Eye (tissue), 1 donor: Measurements from ENCODE around the gene CCDC8.
"Not testable (repeated sequence)": the region's sequence is repeated elsewhere in the genome, so short reads cannot be mapped to it uniquely, and the experiment has no call there.

ENCODE experiments used
- DNase-seq: peaks from one replicate; pipeline ENCODE4 v3.0.0-alpha.2; 2015

CCDC8 gene

GRCh38 chr19:46413262-46414031 is at the start of gene CCDC8:
TSS of gene CCDC8 (minus strand) at chr19:46413564. CDS start at chr19:46412810, 754 bp downstream.
- peak; percentile 97 for DNase-seq

GRCh38 chr19:46461537-46461936 is 48.2 kb upstream of the CCDC8 start:
- DNase-seq: peak; percentile 67

GRCh38 chr19:46460981-46461380 is 47.6 kb upstream of the CCDC8 start:
- no peak for DNase-seq

DNA sequence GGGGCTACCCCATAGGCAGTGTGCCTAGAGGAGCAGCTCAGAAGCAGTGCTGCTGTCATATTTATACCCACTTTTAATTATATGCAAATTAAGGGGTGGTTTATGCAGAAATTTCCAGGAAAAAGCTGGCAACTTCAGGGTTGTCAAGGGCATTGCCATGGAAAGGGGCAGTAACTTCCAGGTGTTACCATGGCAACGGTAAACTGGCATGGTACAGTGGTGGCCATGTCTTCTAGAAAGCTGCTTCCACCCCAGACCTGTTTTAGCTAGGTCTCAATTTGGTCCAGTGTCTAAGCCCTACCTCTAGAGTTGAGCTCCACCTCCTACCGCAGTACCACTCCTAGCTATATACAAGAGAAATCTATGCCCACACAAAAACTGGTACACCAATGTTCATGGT is 46.7 kb upstream of the CCDC8 start:
- DNase-seq: no peak

DNA sequence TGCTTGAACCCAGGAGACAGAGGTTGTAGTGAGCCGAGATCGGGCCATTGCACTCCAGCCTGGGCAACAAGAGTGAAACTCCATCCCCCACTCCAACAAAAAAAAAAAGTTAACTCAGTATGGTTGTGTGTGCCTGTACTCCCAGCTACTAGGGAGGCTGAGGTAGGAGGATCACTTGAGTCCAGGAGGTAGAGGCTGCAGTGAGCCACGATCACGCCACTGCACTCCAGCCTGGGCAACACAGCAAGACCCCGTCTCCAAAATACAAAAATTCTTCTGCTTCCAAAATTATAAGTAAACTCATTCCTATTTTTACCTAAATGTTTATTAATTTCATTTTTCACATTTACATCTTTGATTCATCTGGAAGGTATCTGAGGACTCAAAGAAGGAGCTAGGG is 43.6 kb upstream of the CCDC8 start:
- DNase-seq: no peak

DNA sequence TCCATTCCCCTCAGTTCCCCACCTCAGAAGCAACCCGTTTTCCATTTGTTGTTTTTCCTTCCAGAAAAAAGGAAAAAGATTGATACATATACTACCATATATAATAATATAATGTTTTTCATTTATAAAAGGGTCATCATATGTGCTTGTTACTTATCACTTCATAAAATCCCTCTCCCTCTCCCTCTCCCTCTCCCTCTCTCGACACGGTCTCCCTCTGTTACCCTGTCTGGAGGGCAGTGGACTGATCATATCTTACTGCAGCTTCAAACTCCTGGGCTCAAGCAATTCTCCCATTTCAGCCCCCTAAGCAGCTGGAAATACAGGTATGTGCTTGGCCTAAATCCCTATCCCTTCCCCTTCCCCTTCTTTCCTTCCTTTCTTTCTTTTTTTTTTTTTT is 40.9 kb upstream of the CCDC8 start:
- no peak for DNase-seq

DNA sequence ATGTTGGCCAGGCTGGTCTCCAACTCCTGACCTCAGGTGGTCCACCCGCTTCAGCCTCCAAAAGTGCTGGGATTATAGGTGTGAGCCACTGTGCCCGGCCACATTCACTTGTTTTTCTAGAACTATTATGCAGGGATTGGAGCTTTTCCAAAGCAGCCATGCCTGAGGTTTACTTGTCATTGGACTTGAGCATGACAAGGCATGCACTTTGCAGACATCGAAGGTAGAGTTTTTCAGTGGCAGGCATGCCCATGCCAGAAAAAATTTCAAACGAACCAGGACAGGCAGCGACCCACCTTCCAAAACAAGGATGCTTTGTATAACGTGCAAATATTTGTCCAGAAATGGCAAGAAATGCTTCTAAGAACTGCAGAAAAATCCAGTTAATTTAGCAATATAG is 40.3 kb upstream of the CCDC8 start:
- DNase-seq: no peak

- DNase-seq: no peak
Measured at GRCh38 chr19:46452186-46452585, 38.8 kb upstream of the CCDC8 start.

DNA sequence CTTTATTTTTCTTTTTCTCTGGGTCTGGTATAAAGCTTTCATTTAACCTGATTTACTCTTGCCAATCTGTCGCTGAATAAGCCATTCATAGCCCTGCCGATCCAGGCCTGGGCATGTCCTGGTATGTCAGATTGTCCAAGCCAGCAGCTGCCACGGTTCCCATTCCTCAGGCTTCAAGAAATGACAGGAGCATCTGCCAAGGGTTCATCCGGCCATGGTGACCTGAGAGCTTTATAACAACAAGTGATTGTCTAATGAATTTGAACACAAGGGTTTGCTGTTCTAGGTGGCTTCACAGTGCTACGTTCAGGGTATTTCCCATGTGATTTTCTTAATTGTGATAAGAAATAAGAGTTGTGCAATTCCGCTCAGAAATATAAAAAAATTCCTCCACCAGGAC is 38.0 kb upstream of the CCDC8 start:
- DNase-seq: peak; percentile 73

- DNase-seq: no peak
Measured at GRCh38 chr19:46450737-46451136, 37.4 kb upstream of the CCDC8 start.

DNA sequence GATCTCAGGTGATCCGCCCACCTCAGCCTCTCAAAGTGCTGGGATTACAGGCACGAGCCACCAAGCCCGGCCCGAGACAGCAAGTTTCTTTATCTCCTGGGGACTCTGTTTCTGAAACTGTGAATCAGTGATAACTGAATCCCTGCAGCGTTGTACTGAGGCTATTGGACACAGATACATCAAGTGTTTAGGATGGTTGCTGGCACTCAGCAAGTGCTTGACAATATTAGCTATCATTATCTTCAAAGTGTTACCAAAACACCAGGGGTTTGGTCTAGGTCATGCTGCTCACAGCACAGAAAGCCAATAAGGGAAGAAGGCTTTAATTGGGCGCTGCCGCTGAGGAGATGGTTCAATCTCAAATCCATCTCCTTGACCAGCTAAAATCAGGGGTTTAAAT is 35.9 kb upstream of the CCDC8 start:
- no peak for DNase-seq

DNA sequence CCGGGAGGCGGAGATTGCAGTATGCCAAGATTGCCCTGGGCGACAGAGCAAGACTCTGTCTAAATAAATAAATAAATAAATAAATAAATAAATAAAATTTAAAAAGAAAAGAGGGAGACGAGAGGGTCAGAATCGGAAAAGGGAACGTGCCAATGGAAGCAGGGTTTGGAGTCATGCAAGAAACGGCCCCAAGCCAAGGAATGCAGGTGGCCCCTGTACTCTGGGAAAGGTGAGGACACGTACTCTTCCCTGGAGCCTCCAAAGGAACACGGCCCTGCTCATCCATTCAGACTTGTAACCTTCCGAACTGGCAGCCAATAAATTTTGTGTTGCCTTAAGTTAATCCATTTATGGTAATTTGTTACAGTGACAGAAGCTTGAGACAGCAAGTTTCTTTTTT is 35.2 kb upstream of the CCDC8 start:
- DNase-seq: no peak

DNA sequence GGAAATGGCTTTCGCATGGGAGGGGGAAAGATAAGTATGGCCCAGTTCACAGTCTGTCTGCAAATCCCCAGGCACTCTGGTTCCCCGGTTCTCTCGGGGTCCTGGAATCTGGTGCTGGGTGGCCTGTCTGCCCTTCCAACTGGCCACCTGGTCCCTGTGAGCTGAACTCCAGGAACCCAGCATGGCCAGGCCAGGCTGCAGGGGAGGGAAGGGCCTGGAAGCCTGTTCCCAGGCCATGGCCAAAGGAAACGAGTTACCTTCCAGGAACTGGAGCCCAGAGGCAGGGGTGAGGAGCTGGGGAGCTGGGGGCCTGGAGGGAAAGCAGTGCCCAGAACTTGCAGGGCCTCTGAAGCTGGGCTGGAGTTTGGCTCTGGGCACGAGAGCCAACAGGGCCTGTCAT is 34.5 kb upstream of the CCDC8 start:
- DNase-seq: no peak

- no peak for DNase-seq
Measured at GRCh38 chr19:46447006-46447405, 33.6 kb upstream of the CCDC8 start.

DNA sequence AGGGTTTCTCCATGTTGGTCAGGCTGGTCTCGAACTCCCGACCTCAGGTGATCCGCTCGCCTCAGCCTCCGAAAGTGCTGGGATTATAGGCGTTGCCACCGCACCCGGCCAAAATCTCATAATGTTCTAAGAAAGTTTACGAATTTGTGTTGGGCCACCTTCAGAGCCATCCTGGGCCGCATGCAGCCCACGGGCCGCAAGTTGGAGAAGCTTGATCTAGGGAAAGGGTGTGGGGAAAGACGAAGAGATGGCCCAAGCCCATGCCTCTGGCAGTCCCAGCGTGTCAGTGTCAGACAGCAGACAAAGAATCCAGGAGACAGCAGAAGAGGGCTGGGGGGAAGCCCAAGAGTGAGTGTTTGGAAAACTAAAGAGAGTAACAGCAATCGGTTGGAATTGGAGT is 32.7 kb upstream of the CCDC8 start:
- no peak for DNase-seq

GRCh38 chr19:46442808-46443450 is 29.6 kb upstream of the CCDC8 start:
- no peak for DNase-seq

DNA sequence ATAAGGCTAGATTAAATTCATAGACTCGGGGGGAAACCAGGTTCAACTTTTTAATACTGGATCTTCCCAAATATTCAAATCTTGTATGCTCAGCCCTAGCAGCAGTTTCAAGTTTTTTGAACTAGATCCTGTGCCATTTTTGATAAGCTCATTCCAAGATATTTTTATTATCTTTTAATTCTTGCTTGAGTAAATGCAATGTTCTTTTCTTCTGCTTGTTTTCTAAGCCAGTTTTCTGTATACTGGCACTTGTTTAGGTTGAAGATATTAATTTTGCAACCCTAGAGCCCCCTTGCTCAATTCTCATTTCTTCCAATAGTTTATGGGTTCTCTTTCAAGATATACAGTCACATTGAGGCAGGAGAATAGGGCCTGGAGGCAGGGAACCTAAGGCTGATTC is 28.5 kb upstream of the CCDC8 start:
- DNase-seq: no peak

DNA sequence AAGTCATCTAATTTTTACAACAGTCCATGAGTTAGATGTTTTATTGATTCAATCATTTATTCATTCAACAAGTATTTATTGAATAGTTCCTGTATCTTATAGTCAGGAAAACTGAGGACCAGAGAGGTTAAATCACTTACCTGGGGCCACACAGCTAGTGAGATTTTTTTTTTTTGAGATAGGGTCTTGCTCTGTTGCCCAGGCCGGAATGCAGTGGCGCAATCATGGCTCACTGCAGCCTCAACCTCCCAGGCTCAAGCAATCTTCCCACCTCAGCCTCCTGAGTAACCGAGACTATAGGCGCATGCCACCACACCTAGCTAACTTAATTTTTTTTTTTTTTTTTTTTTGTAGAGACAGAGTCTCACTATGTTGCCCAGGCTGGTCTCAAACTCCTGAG is 22.3 kb upstream of the CCDC8 start:
- DNase-seq: not testable (repeated sequence)

GRCh38 chr19:46435009-46435408 is 21.6 kb upstream of the CCDC8 start:
- DNase-seq: no peak

GRCh38 chr19:46433470-46433869 is 20.1 kb upstream of the CCDC8 start:
- DNase-seq: not testable (repeated sequence)

DNA sequence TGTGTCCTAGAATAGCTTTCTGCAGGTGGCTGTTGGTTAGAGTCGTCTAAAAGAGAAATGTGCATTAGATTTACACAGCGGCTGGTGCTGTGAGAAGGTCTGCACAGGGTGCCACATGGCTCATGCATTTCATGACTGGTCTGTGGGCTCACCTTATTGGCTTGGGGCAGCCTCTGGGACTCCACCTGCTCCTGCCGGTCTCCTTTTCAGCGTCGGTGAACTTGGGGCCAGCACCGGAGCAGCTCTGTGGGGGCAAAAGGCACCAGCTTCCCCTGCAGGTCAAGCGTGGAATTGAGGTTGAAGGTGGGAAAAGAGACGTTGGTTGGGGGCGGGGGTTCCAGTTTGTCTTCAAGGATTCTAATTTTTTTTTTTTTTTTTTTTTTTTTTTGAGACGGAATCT is 18.5 kb upstream of the CCDC8 start:
- DNase-seq: peak; percentile 18

- DNase-seq: peak; percentile 2
Measured at GRCh38 chr19:46429999-46430398, 16.6 kb upstream of the CCDC8 start.

DNA sequence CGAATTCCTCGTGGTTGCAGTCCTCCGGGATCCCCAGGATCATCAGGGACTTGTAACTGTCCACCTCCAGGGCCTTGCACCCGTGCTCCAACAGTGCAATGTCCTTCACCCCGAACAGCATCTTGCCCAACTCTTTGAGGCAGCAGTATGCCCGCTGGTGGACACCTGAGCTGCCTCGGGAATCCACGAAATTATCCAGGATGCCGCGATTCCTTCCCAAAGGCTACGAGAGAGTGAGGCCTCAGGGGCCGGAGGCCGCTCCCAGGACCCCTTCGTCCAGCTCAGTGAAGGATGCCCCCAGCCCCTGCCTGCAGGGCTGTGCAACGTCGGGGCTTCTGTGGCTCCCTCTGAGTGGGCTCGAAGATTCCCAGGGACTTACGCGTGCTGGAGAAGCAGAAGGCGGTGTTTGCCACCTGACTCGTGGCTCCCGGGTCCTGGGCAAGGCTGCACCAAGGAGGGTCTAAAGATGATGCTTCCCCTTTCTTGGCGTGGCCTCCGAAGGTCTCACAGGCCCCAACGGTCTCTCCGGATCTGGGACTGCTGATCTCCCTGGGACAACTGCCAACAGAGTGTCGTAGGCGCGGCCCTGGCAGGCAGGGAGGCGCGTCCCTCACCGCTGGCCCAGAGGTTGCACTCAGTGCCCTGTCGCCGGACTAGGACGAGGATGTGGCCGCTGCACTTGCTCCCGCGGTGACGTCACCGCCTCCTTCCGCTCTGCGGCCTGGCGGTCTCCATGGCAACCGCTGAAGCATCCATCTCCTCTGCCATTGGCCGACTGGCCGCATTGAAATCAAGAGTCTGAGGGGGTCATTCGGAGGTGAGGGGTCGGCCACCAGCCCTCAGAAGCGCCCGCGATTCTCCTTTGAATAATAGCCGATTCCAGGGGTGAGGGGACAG is 15.1 kb upstream of the CCDC8 start, which contains the start of gene PNMA8C:
Gene PNMA8C (minus strand): TSS at position 698 of the 897 bp plus-strand sequence. CDS start 577 bp downstream, at position 121.
- peak; percentile 96 for DNase-seq
